Keratinocyte (primary cell): Measurements from ENCODE around the gene NINJ2. TPM values are rescaled to one million over a fixed set of nuclear protein-coding genes. Genes with fewer than 3 reads are reported as not detected.

Experiments used
- DNase-seq: peaks from one replicate; pipeline ENCODE4 v3.0.0-alpha.2; 2011; ENCODE audit warnings: low read depth, missing footprints, low spot score
- FAIRE-seq: peaks from 2 replicates; lab custom pipeline; 2011; peaks lifted over from hg19 to GRCh38; lab: Jason Lieb, UNC
- H2AFZ ChIP-seq: 2 replicates; pipeline ENCODE4 v1.6.0; 2012; ENCODE audit warnings: low read length, control low read depth, inconsistent platforms; ENCODE audit not compliant: control insufficient read depth
- H3K27ac ChIP-seq: 2 replicates; pipeline ENCODE4 v1.5.1; 2011; ENCODE audit warnings: low read length; ENCODE audit not compliant: control insufficient read depth, insufficient read depth
- H3K27me3 ChIP-seq: 3 replicates; pipeline ENCODE4 v1.6.0; 2011; ENCODE audit warnings: low read length; ENCODE audit not compliant: control insufficient read depth, insufficient read depth; ENCODE audit errors: extremely low read depth
- H3K36me3 ChIP-seq, 2 experiments: 2 replicates in 1 of 2; 3 replicates in 1 of 2; pipeline ENCODE4 v1.5.1; 2011; ENCODE audit warnings: low read length in 2 of 2, mild to moderate bottlenecking in 1 of 2; ENCODE audit not compliant: control insufficient read depth in 2 of 2, insufficient read depth in 2 of 2; ENCODE audit errors: extremely low read depth in 1 of 2
- H3K4me1 ChIP-seq: 3 replicates; pipeline ENCODE4 v1.5.1; 2011; ENCODE audit warnings: low read length; ENCODE audit not compliant: control insufficient read depth, insufficient read depth; ENCODE audit errors: extremely low read depth
- H3K4me2 ChIP-seq: 3 replicates; pipeline ENCODE4 v1.6.0; 2011; ENCODE audit warnings: low read depth, low read length; ENCODE audit not compliant: control insufficient read depth, insufficient read depth; ENCODE audit errors: extremely low read depth
- H3K4me3 ChIP-seq, 3 experiments: fragments of 200-600 bp in 1 of 3; sonication (generic) in 1 of 3; 2 replicates in 2 of 3; 3 replicates in 1 of 3; pipeline ENCODE4 v1.5.1; 2011 to 2016; ENCODE audit warnings: low read length in 3 of 3, mild to moderate bottlenecking in 3 of 3, control low read depth in 2 of 3, inconsistent platforms in 1 of 3, low read depth in 1 of 3, mixed read lengths in 1 of 3, mixed run types in 1 of 3, moderate library complexity in 1 of 3; ENCODE audit not compliant: control insufficient read depth in 2 of 3, insufficient read depth in 2 of 3; ENCODE audit errors: extremely low read depth in 1 of 3
- H3K79me2 ChIP-seq: 2 replicates; pipeline ENCODE4 v1.6.0; 2012; ENCODE audit warnings: low read length; ENCODE audit not compliant: control insufficient read depth, insufficient read depth
- H3K9ac ChIP-seq: 3 replicates; pipeline ENCODE4 v1.6.0; 2011; ENCODE audit warnings: low read length; ENCODE audit not compliant: control insufficient read depth, insufficient read depth; ENCODE audit errors: extremely low read depth
- H3K9me1 ChIP-seq: 3 replicates; pipeline ENCODE4 v1.6.0; 2011; ENCODE audit warnings: low read length; ENCODE audit not compliant: control insufficient read depth, insufficient read depth; ENCODE audit errors: extremely low read depth
- H3K9me3 ChIP-seq: 2 replicates; pipeline ENCODE4 v1.5.1; 2012; ENCODE audit warnings: low read depth, low read length; ENCODE audit not compliant: control insufficient read depth
- H4K20me1 ChIP-seq: 3 replicates; pipeline ENCODE4 v1.6.0; 2011; ENCODE audit warnings: low read length; ENCODE audit not compliant: control insufficient read depth, insufficient read depth; ENCODE audit errors: extremely low read depth
- EZH2 ChIP-seq: IDR thresholded peaks from one replicate; pipeline ENCODE4 v1.6.1; 2012; ENCODE audit warnings: inconsistent platforms, mild to moderate bottlenecking, low read length, moderate library complexity
- dilution Hi-C: fragments of 300-500 bp; cut with MboI; formaldehyde crosslinking; loops from one replicate; pipeline ENCODE4 v1.7.0; 2020; ENCODE audit warnings: low sequenced_read_pairs; ENCODE audit not compliant: extremely low pct_ligation_motif_present
- polyA plus RNA-seq, 5 experiments: library from polyadenylated mRNA; depleted of rRNA in 3 of 5; stranded (reverse) in 3 of 5; stranded (forward) in 1 of 5; unstranded in 1 of 5; fragments of >200 nt; gene quantifications; 1 replicate in 1 of 5; 2 replicates in 3 of 5; 3 replicates in 1 of 5; pipeline versions ENCODE4 v1.2.1 to v1.2.3, GENCODE V29; 2011 to 2012; ENCODE audit warnings: missing spikeins in 2 of 5, low read depth in 1 of 5, low replicate concordance in 1 of 5
- TF ChIP-seq, protein P1 (sequence below), 3 experiments: IDR thresholded peaks in 1 of 3; conservative IDR thresholded peaks in 1 of 3; optimal IDR thresholded peaks in 1 of 3; 2 replicates in 2 of 3; 3 replicates in 1 of 3; pipeline versions ENCODE3 to v1.5.1; 2011; ENCODE audit warnings: low read length in 3 of 3, mild to moderate bottlenecking in 3 of 3, moderate library complexity in 2 of 3, control low read depth in 1 of 3, inconsistent platforms in 1 of 3; ENCODE audit not compliant: insufficient read depth in 2 of 3; ENCODE audit errors: extremely low read depth in 1 of 3

Gene NINJ2
- polyA plus RNA-seq, 1 donor (not counting 4 experiments of a cell fraction or from before 2014, with no cell fraction given): 0.58 TPM

DNA sequence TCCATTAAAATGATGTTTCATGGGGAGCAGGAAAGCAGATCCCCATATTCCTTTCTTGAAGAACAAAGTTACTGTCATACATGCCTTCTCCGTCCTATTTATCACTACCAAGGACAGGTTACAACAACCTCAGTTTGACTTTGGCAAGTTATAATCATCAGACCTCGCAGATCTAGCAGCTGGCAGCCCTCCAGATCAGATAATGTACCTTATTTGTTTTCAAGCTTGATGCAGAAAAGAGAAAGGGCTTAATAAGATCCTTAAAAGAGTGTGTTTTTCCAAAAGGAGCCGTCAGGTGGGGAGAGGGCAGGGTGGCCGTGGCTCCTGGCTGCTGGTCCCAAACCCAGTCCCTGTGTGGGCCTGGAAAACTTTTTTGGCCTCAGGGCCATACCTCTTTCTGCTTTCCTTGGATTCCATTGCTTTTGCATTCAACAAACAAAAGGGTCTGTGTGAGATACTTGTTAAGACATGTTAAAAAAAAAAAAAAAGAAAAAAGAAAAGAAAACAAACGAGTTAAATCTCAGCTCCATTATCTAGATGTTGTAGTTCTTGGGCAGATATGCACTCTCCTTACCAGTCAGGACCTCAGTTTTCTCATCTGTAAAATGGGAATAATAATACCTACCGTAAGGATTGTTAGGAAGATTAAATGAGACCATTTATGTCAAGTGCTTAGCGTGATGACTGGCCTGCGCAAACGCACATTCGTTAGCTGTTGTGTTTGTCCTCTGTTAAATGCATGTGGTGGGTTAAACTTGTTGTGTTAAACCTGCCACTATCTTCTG, 138.9 kb downstream of the NINJ2 start:
- Histone ChIP-seq H3K27me3 (no peaks in the 10 kb centered on the region), H3K9me1 (no peaks in the 10 kb centered on the region), H3K9me3 (peaks cover 3% of the 10 kb centered on the region), H3K4me2 (peak overlapping the region; percentile 39), H3K9ac (no peak overlapping the region), H3K79me2 (no peaks in the 10 kb centered on the region), H3K4me1 (peaks cover 10% of the 10 kb centered on the region), H3K27ac (no peak overlapping the region), H4K20me1 (no peaks in the 10 kb centered on the region), H3K4me3 (no peak overlapping the region), H3K36me3 (no peaks in the 10 kb centered on the region), H2AFZ (no peak overlapping the region)
- TF ChIP-seq, protein P1, sequence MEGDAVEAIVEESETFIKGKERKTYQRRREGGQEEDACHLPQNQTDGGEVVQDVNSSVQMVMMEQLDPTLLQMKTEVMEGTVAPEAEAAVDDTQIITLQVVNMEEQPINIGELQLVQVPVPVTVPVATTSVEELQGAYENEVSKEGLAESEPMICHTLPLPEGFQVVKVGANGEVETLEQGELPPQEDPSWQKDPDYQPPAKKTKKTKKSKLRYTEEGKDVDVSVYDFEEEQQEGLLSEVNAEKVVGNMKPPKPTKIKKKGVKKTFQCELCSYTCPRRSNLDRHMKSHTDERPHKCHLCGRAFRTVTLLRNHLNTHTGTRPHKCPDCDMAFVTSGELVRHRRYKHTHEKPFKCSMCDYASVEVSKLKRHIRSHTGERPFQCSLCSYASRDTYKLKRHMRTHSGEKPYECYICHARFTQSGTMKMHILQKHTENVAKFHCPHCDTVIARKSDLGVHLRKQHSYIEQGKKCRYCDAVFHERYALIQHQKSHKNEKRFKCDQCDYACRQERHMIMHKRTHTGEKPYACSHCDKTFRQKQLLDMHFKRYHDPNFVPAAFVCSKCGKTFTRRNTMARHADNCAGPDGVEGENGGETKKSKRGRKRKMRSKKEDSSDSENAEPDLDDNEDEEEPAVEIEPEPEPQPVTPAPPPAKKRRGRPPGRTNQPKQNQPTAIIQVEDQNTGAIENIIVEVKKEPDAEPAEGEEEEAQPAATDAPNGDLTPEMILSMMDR (optimal IDR thresholded peaks at IDR 0.05 in 1 of 3, IDR thresholded peaks at IDR 0.05 in 1 of 3, conservative IDR thresholded peaks at IDR 0.05 in 1 of 3; ENCODE audit: extremely low read depth in 1 of 3, insufficient read depth in 2 of 3, low read length in 3 of 3): no peak
- no peak for TF ChIP-seq EZH2
- FAIRE-seq: peak; percentile 95
- dilution Hi-C loops: no loop called here
- no peak for DNase-seq

GRCh38 chr12:522692-523378, 140.4 kb downstream of the NINJ2 start:
- H3K27ac ChIP-seq: no peak overlapping the region
- TF ChIP-seq, protein P1 (optimal IDR thresholded peaks at IDR 0.05 in 1 of 3, IDR thresholded peaks at IDR 0.05 in 1 of 3, conservative IDR thresholded peaks at IDR 0.05 in 1 of 3; ENCODE audit: extremely low read depth in 1 of 3, insufficient read depth in 2 of 3, low read length in 3 of 3): no peak
- TF ChIP-seq EZH2: no peak
- H2AFZ ChIP-seq: no peak overlapping the region
- H3K9ac ChIP-seq: no peak overlapping the region
- no peaks in the 10 kb centered on the region for H3K9me1 ChIP-seq
- dilution Hi-C loops: no loop called here
- no peaks in the 10 kb centered on the region for H3K27me3 ChIP-seq
- no peak overlapping the region for H3K4me3 ChIP-seq
- no peaks in the 10 kb centered on the region for H3K79me2 ChIP-seq
- no peaks in the 10 kb centered on the region for H3K36me3 ChIP-seq
- H3K9me3 ChIP-seq: no peaks in the 10 kb centered on the region
- peaks cover 10% of the 10 kb centered on the region for H3K4me1 ChIP-seq
- H4K20me1 ChIP-seq: no peaks in the 10 kb centered on the region
- no peak overlapping the region for H3K4me2 ChIP-seq
- FAIRE-seq (no peak), DNase-seq (no peak)
